ENCODE results near the gene LSM8.

The LSM8 gene

GRCh38 chr7:118184565-118184940 is 589 bp downstream of the LSM8 start:
- Mint-ChIP-seq H3K27me3 (no peaks in the 10 kb centered on the region), H3K36me3 (peaks cover 14% of the 10 kb centered on the region), H3K4me1 (peaks cover 50% of the 10 kb centered on the region), H3K9me3 (no peaks in the 10 kb centered on the region), H3K27ac (peak overlapping the region; percentile 99), H3K4me3 (peak overlapping the region; percentile 98)

- Mint-ChIP-seq H3K27ac (peak overlapping the region; percentile 35), H3K36me3 (peaks cover 14% of the 10 kb centered on the region), H3K4me1 (peaks cover 50% of the 10 kb centered on the region), H3K27me3 (no peaks in the 10 kb centered on the region), H3K9me3 (no peaks in the 10 kb centered on the region), H3K4me3 (peak overlapping the region; percentile 98)
Observed at GRCh38 chr7:118185163-118185860, 1.3 kb downstream of the LSM8 start.

GRCh38 chr7:118186501-118186900 is 2.5 kb downstream of the LSM8 start:
- H3K27ac Mint-ChIP-seq: peak overlapping the region; percentile 15
- no peaks in the 10 kb centered on the region for H3K9me3 Mint-ChIP-seq
- H3K4me3 Mint-ChIP-seq: peak overlapping the region; percentile 98
- H3K36me3 Mint-ChIP-seq: peaks cover 13% of the 10 kb centered on the region
- H3K27me3 Mint-ChIP-seq: no peaks in the 10 kb centered on the region
- H3K4me1 Mint-ChIP-seq: peaks cover 50% of the 10 kb centered on the region

- Mint-ChIP-seq H3K4me3 (no peak overlapping the region), H3K4me1 (peaks cover 4% of the 10 kb centered on the region), H3K36me3 (peaks cover 3% of the 10 kb centered on the region), H3K9me3 (no peaks in the 10 kb centered on the region), H3K27ac (no peak overlapping the region), H3K27me3 (no peaks in the 10 kb centered on the region)
Observed at GRCh38 chr7:118194571-118194970, 10.6 kb downstream of the LSM8 start.

GRCh38 chr7:118195837-118196474 is 12.0 kb downstream of the LSM8 start:
- Mint-ChIP-seq H3K4me1 (peaks cover 4% of the 10 kb centered on the region), H3K9me3 (no peaks in the 10 kb centered on the region), H3K4me3 (no peak overlapping the region), H3K27me3 (no peaks in the 10 kb centered on the region), H3K27ac (peak overlapping the region; percentile 5), H3K36me3 (peaks cover 3% of the 10 kb centered on the region)

- Mint-ChIP-seq H3K9me3 (no peaks in the 10 kb centered on the region), H3K4me1 (peaks cover 8% of the 10 kb centered on the region), H3K27ac (no peak overlapping the region), H3K36me3 (no peaks in the 10 kb centered on the region), H3K4me3 (no peak overlapping the region), H3K27me3 (no peaks in the 10 kb centered on the region)
Observed at GRCh38 chr7:118202061-118202460, 18.1 kb downstream of the LSM8 start.

GRCh38 chr7:118214051-118214832 is 30.3 kb downstream of the LSM8 start:
- H3K4me1 Mint-ChIP-seq: peaks cover 18% of the 10 kb centered on the region
- no peaks in the 10 kb centered on the region for H3K9me3 Mint-ChIP-seq
- H3K4me3 Mint-ChIP-seq: peak overlapping the region; percentile 88
- H3K27me3 Mint-ChIP-seq: peaks cover 20% of the 10 kb centered on the region
- H3K27ac Mint-ChIP-seq: peak overlapping the region; percentile 87
- H3K36me3 Mint-ChIP-seq: no peaks in the 10 kb centered on the region

- H3K4me1 Mint-ChIP-seq: peaks cover 18% of the 10 kb centered on the region
- H3K27ac Mint-ChIP-seq: peak overlapping the region; percentile 56
- peaks cover 20% of the 10 kb centered on the region for H3K27me3 Mint-ChIP-seq
- no peaks in the 10 kb centered on the region for H3K36me3 Mint-ChIP-seq
- peak overlapping the region; percentile 88 for H3K4me3 Mint-ChIP-seq
- H3K9me3 Mint-ChIP-seq: no peaks in the 10 kb centered on the region
Observed at GRCh38 chr7:118214833-118215182, 30.8 kb downstream of the LSM8 start.

GRCh38 chr7:118217210-118217619 is 33.3 kb downstream of the LSM8 start:
- H3K9me3 Mint-ChIP-seq: no peaks in the 10 kb centered on the region
- no peak overlapping the region for H3K27ac Mint-ChIP-seq
- H3K36me3 Mint-ChIP-seq: no peaks in the 10 kb centered on the region
- peaks cover 18% of the 10 kb centered on the region for H3K4me1 Mint-ChIP-seq
- no peak overlapping the region for H3K4me3 Mint-ChIP-seq
- H3K27me3 Mint-ChIP-seq: peaks cover 16% of the 10 kb centered on the region

GRCh38 chr7:118218413-118219156 is 34.6 kb downstream of the LSM8 start:
- Mint-ChIP-seq H3K27me3 (peaks cover 12% of the 10 kb centered on the region), H3K9me3 (no peaks in the 10 kb centered on the region), H3K27ac (no peak overlapping the region), H3K4me3 (no peak overlapping the region), H3K36me3 (no peaks in the 10 kb centered on the region), H3K4me1 (peaks cover 14% of the 10 kb centered on the region)

- H3K27me3 Mint-ChIP-seq: peaks cover 10% of the 10 kb centered on the region
- no peak overlapping the region for H3K4me3 Mint-ChIP-seq
- H3K27ac Mint-ChIP-seq: no peak overlapping the region
- peaks cover 10% of the 10 kb centered on the region for H3K4me1 Mint-ChIP-seq
- H3K36me3 Mint-ChIP-seq: no peaks in the 10 kb centered on the region
- H3K9me3 Mint-ChIP-seq: no peaks in the 10 kb centered on the region
Observed at GRCh38 chr7:118219157-118219512, 35.2 kb downstream of the LSM8 start.

GRCh38 chr7:118220583-118220982 is 36.6 kb downstream of the LSM8 start:
- Mint-ChIP-seq H3K9me3 (no peaks in the 10 kb centered on the region), H3K27me3 (peaks cover 4% of the 10 kb centered on the region), H3K4me1 (no peaks in the 10 kb centered on the region), H3K36me3 (no peaks in the 10 kb centered on the region), H3K4me3 (no peak overlapping the region), H3K27ac (no peak overlapping the region)

GRCh38 chr7:118222591-118222990 is 38.6 kb downstream of the LSM8 start:
- peaks cover 3% of the 10 kb centered on the region for H3K27me3 Mint-ChIP-seq
- H3K4me3 Mint-ChIP-seq: no peak overlapping the region
- H3K36me3 Mint-ChIP-seq: no peaks in the 10 kb centered on the region
- H3K9me3 Mint-ChIP-seq: no peaks in the 10 kb centered on the region
- H3K27ac Mint-ChIP-seq: no peak overlapping the region
- no peaks in the 10 kb centered on the region for H3K4me1 Mint-ChIP-seq

GRCh38 chr7:118224521-118224920 is 40.6 kb downstream of the LSM8 start, which contains the start of gene ANKRD7:
Gene ANKRD7, plus strand, starts transcription at chr7:118224704. Its CDS starts 127 bp downstream, at chr7:118224831.
- H3K36me3 Mint-ChIP-seq: no peaks in the 10 kb centered on the region
- peaks cover 1% of the 10 kb centered on the region for H3K27me3 Mint-ChIP-seq
- H3K4me3 Mint-ChIP-seq: no peak within 1 kb of the TSS
- H3K9me3 Mint-ChIP-seq: no peaks in the 10 kb centered on the region
- H3K27ac Mint-ChIP-seq: no peak within 1 kb of the TSS
- no peaks in the 10 kb centered on the region for H3K4me1 Mint-ChIP-seq

GRCh38 chr7:118232837-118233236 is 48.9 kb downstream of the LSM8 start:
- H3K36me3 Mint-ChIP-seq: no peaks in the 10 kb centered on the region
- H3K27ac Mint-ChIP-seq: no peak overlapping the region
- no peaks in the 10 kb centered on the region for H3K9me3 Mint-ChIP-seq
- no peaks in the 10 kb centered on the region for H3K4me1 Mint-ChIP-seq
- H3K4me3 Mint-ChIP-seq: no peak overlapping the region
- H3K27me3 Mint-ChIP-seq: no peaks in the 10 kb centered on the region

Measured in activated naive CD4-positive, alpha-beta T cell treated with anti-CD3 and anti-CD28 coated beads, Interleukin-2, amount 50 U/mL, for 24 hours (primary cell).